Activated CD8-positive, alpha-beta memory T cell treated with anti-CD3 and anti-CD28 coated beads for 1 hour (primary cell): Measurements from ENCODE around the gene GLI2.

Source experiments
- DNase-seq, 2 donors: peaks; one replicate each; pipeline ENCODE4 v3.0.0-alpha.2; 2020; ENCODE audit warnings: low read depth in 1 of 2; ENCODE audit errors: extremely low read depth in 1 of 2

Gene GLI2

DNA sequence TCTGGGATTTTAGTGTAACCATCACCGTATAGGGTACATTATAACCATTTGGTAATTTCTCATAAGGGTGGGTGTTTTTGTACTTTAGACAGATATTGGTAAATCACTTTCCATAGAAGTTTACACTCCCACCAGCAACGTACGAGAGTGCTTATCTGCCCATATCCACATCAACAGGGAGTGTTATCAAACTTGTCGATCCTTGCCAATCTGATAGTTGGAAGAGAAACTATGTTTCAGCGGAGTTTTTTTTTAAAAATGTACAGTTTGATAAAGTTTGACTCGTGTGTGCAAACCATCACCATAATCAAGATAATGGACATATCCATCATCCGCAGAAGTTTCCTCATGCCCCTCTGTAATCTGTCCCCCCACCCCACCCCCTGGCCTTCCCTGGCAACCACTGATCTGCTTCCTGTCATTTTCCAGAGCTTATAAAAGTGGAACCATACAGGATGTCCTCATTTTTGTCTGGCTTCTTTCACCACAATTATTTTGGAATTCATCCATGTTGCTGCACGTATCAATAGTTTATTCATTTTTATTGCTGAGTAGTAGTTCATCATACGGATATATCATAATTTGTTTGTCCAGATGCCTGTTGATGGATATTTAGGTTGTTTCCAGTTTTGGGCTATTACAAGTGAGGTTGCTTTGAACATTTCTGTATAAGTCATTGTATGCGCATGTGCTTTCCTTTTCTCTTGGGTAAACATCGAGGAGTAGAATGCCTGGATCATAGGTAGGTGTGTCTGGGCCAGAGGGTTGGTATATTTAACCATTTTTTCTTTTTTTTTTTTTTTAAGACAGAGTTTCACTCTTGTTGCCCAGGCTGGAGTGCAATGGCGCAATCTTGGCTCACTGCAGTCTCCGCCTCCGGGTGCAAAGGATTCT lies 18.6 kb downstream of the GLI2 start:
- DNase-seq, result no peak

DNA sequence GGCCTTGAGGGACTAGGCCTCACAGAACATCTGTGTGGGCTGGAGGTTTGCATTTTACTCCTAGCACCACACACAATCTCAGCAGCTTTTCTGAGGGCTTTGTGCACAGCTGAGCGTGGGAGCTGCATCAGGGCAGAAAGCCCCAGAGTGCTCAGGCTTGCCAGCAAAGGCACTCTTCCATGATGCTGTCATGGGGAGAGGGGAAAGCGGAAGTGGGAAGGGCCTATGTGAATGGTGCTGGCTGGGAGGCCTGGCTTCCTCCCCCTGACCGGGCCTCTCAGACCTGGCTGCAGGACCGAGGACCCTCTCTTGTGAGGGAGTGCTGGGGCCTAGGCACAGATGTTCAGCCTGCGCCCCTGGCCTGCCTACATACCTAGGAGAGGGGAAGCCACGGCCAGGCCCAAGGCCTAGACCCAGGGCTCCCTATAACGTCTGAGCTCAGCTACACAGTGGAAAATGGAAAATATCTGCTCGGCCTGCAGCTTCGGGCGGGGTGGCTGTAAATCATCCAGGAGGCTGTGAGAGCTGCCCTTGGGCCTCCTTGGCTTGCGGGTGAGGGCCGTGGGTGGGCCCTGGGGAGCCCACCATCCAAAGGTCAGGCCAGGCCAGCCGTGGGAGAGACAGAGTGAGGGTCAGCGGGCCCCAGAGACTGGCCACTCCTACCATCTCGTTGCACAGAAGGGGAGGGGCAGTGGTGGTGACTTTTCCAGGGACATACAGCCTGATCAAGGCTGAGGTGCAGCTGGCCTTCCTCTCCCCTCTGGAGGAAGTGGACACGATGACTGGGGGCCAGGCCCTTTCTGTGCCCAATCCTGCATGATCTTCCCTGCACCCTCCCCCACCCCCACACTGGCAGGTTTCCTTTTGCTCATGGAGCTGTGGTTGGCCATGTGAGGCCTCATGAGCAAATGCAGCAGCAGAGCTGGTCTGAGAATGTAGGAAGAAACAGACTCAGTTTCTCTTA lies 22.8 kb downstream of the GLI2 start:
- no peak for DNase-seq

DNA sequence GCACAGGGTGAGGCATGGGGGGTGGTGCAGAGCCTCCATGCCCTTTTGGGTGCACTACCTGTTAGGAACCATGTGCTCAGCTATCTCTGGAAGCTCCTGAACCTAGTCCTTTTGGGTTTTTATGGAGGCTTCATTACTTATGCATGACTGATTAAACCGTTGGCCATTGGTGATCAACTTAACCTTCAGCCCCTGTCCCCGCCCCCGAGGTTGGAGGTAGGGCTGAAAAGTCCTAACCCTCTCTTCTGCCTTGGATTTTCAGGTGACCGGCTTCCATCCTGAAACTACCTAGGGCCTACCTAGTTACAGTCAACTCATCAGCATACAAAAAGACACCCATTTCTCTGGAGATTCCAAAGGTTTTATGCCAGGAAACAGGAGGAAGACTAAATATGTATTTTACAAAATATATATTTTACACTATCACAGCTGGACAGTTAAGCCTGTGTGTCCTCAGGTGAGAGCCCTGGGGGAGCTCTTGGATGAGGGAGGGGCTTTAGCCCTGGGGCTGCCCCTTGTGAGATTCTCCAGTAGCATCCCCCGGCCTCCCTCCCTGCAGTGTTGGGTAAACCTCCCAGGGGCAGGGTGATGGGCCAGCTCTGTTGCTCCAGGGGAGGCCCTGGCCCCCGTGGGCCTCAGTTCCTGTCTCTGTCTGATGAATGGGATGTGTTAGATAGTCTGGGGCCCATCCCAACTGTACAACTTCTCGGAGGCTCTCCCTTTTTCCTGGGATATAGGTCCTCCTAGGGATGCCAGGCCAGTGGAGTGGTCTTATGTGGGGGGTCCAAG lies 24.1 kb downstream of the GLI2 start:
- no peak for DNase-seq

DNA sequence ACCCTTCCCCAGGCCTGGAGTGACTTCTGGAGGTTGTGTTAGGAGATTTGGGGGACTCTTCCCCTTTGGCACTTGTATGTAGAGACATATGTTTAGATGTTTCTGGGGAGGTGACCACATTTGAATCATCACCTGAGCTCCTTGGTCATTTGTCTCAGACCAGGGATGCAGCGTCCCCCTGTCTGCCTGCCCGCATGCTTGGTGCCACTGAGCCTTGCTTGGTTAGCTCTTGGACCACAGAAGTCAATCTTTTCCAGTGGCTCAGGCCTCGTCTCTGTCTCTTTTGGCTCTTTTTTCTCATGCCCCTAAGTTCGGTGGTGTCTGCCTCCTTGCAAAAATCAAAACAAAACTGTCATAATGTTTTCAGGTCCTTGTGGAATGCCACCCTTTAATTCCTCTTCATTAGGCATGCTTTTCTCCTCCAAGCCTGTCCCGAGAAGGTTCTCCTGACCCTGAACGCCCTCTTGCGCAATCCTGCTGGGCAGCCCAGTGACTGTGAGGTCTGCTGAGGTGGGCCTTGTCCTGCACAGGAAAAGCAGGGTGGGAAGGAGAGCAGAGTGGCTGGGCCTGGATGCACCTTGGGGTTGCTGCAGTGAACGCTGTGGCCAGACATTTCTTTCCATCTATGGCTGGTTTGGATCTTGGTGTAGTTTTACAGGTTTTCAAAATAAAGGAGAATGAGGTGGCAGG lies 24.9 kb downstream of the GLI2 start:
- no peak for DNase-seq

DNA sequence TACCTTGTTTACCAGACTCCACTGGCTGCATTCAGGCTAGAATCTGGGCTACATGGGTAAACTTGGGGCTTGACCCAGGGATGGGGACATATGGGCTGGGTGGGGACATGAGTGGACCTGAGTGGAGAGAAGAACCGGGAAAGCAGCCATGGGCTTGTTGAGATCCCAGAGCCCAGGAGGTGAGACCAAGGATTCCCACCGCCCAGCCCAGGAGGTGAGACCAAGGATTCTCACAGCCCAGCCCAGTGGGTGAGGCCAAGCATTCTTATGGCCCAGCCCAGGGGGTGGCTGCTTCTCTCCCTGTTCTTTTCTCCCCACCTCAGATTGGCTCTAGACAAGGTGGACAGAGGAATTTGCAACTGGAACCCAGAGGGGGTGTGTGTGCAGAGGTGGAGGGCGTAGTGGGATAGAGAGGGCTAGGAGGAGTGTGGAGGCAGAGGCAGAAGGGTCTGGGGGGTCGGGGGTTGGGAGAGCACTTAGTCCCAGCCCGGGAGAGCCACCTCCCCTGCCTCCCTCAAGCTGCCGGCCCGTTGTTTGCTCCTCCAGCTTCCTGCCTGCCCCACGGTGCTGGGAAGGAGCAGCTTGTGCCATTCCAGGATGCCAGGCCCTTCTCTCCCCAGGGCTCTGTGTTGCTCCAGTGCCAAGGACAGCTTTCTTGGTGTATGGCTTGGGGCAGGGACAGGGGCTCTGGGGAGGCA lies 25.6 kb downstream of the GLI2 start:
- DNase-seq, result no peak

DNA sequence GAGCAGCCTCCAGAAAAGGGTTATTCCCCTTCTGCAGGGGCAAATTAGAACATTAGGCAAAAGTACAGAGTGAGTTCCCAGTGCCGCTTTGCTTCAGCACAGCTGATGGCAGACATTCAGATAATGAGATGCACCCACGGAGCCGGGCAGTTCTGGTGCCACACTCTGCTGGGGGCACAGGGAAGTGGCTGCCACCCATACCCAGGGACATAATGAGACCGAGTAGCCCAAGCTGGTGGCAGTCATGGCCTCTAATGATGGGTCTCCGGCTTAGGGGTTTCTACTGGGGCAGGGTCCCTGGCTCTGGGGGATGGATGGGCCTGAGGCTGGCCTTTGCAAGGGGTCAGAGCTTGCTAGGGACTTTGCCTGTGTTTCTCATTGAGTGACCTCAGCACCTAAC lies 26.2 kb downstream of the GLI2 start:
- no peak for DNase-seq

DNA sequence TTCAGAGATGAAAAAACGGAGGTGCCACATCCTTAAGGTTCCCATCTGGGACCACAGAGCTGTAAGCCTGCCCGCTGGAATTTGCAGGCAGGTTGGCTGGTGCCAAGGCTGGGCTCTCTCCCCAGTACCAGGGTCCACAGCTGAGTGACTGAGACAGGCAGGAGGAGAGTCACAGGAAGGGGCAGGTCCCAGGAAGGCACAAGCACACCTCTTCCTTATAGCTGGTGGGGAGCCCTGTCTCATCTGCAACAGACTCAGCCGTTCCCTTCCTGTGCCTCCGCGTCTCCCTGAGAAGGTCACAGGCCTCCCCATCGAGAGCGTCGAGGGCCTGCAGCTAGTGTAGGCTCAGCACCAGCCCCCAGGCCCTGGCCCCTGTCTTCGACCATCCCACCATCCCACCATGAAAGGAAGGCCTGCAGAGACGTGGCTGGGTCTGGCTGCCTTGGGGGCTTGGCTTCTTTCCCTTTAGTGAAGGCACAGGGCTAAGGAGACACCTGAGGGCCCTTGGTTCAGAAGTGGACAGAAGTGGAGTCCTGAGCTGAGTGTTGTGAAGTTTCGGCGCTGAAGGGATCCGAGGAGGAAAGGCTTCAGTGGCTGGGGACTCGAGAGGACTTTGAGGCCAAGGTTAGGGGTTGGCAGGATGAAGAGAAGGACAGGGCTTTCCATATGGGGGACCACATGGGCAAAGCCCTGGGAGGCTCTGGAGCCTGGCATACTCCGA lies 26.8 kb downstream of the GLI2 start:
- no peak for DNase-seq

DNA sequence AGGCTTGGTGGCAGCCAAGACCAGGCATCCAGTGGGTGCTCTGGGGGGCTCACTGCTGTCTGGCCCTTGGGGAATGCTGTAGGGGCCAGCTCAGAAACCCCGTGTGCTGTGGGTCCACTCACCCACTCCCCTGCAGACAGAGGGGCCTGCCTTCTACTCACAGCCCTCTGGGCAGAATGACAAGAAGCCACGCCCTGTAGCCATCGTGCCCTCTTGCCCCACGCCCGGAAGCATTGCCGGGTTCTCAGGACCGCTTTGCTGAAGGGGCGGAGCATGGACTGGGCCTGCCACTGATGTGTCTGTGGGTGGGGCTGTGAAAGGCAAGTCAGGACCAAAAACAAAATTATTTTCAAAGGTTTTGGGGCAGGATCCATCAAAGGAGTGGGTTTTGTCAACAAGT lies 27.8 kb downstream of the GLI2 start:
- DNase-seq, result no peak

DNA sequence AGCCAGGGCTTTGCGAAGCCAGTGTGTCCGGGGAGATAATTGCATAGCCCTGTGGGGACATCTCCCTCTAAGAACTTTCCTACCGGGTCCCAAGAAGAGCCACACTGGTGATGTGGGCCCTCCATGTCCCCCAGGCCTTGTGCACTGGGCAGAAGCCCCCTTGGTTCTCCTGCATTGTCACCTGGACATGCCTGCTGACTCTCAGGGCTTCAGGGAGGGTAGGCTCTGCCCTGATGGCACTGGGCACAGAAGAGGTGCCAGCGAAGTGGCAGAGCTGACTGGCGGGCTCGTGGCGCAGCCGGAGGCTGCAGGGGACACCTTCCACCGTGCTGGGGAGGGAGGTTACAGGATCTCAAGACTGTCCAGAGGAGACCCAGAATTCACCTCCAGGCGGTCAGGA lies 28.3 kb downstream of the GLI2 start:
- no peak for DNase-seq

DNA sequence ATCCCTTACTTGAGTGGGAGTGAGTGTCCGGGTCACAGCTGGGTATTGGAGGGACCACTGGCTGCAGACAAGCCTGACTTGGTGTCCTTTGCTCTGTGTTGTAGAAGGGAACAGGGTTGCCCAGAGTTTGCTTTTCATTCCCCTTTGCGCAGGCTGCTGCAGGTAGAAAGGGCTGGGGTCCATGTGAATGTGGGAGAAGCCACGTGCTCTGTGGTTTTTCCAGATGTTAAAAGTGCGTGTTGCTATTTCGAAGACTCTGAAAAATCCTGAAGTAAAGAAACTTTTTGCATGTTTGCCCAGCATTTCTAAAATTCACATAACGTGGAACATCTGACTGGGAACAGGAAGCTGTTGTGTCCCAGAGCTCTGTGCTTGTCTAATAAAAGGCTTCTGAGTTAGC lies 28.8 kb downstream of the GLI2 start:
- DNase-seq, result no peak

DNA sequence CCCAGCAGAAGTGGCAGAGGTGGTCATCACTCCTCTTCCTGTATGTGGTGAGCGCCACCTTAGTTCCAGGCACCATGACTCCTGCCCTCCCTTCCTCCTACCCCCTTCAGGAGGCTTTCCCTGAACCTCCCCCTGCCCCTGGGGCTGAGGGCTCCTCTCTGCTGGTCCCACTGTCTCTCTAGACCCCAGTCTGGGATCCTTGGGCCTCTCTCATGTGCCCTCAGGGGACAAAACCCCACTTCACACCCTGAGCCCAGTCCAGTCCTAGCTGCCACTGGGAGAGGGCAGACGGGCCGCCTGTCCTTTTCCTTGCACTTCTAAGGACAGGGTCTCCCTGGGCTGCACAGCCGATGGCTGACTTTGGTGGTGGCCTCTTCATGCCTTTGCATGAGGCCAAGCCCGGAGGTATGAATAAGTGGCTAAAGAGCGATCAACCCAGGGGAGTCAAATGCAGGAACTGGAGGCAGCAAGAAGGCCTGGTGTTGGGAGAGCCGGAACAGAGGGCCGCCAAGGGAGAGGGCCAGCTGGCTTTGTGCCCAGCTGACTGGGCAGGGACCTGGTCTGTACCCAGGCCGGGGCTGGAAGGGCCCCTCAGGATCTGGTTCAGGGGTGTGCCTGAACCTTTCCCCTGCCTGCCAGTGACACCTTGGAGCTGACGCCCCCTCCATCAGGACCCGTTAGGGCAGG lies 29.5 kb downstream of the GLI2 start:
- DNase-seq, result no peak

DNA sequence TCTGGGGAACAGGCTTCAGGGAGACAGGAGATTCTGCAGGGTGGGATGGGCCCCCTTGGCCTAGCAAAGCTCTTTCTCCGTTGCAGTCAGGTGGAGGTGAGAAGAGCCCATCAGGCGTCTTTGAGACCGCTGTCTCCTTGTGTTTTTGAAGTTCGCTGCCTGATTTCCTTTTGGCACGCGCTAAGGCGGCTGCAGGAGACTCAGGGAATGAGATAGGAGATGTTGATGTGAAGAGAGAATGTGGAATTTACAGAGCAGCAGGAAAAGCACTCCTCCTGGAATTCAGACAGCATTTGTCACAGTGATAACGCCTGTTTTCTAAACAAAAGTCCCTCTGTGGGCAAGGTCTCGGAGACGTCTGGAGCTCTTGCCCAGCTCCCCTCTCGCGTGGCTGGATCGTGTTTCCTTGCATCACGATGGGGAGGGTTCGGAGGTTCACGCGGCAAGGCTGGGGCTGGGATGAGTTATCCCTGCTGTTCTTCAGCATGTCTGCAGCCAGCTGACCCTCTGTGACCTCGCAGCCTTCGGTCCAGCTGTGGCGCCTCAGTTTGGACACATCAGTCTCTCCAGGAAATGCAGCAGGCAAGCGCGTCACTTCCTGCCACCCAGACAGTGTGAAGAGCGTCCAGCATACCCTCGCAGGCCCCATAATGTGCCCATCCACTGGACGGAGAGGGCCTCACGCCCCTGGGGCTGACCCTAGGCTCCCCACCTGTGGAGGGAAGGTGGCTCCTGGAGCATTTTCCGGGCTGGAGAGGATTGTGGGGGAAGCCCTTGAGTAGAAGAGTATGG lies 30.2 kb downstream of the GLI2 start:
- no peak for DNase-seq

DNA sequence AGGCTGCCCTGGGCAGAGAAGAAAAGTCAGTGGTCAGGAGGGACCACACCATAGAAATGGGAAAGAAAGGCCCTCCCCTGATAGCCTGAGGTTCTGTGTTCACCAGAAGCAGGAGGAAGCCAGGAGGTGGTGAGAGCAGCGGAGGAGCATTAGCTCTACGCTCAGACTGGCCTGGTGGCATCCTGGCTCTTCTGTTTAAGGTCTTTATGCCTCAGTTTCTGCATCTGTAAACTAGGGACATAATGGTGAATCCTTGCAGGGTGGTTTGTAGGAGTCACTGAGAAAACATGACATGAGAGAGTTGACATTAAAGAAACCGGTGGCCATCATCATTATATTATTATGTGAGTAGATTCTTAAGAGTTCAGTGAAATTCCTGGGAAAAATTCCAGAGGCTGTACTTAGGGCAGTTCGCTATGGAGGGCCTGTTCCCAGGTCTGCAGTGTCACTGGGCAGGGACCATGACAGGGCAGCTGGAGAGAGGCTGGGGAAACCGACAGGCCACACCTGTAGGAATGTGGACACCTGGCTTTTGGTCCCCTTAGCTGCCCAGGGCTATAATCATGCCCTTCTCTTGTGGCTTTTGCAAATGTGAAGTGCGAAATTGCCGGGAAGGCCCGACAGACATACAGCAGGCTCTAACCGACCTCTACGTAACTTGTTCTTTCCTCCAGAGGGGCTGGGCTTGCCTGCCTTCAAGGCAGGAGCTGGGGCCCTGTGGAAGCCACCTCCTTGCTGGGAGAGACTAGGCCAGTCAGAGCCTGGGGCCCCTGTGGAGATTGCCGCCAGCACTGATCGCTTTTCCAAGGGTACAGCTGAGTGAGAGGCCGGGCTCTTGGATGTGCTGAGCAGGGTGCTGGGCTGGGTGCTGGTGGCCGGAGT lies 31.0 kb downstream of the GLI2 start:
- no peak for DNase-seq

DNA sequence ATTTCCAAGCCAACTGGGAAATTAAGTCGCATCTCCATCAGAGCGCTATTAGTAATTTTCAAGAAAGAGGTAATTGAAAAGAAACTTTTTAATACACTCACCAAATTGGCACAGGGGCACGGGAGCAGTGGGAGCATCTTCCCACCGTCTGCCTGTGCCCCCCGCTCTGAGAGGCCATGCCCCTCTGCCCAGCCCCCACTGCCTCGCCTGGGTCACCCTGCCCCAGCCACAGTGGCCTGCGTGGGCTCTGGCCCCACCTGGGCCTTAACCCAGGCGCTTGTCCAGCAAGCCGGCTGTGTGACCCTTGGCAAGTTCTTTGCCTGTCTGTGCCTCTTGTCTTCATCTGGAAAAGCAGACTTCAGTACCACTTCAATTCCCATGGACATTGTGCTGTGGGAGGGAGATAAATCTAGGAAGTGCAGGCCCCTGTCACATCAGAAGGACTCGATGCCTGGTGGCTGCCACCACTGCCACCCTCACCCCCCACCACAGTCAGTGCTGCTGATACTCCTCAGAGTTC lies 31.9 kb downstream of the GLI2 start:
- DNase-seq, result no peak

DNA sequence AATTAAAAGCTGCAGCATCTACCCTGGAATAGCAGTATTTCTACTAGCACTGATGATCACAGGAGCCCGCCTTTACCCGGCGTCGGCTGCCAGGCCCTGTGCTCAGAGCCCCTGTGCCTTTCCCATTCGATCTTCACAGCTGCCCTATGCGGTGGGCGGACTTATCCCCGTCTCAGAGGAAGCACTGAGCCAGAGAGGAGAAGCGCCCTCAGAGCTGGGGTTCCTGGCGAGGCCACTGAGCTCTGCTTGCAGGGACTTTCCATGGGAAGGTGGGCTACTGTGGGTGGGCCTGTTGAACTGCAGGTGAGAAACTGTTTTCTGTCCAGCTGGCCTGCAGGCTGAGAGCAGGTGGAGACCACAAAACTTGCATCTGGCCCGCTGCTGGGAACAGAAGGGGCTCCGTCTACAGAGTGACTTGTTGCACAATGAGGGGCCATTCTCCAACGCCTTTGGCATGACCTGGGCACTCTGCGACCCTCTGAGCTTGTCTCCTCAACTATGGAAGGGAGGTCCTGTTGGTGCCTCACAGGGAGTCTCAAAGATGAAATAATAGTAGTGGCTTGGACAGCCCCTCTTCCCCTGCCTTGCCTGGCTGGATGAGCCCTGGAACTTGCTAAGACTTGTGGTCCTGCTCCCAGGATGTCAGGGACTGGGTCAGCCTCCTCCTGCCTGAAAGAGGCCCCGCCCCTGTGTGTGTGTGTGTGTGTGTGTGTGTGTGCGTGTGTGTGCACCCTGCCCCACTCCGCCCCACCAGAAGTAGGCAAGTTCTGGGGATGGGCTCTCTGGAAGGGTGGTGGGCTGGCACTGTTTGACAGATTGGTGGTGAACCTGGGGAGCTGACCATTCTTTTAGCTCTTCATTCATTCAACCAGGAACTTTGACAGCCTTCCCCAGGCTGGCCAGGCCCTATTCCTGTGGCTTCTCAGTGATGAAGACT lies 32.7 kb downstream of the GLI2 start:
- no peak for DNase-seq
